KBM-7 (cell line): ENCODE measurements around the gene VPS33A.
A peak's percentile ranks its signal among the peaks of the same experiment; 100 is the strongest.

ENCODE experiments used
- DNase-seq: peaks from one replicate; pipeline ENCODE4 v3.0.0-alpha.2; 2015
- in situ Hi-C: fragments of 300-500 bp; cut with MboI; formaldehyde crosslinking; loops from 2 replicates; pipeline ENCODE4 v1.14.3; 2020; ENCODE audit warnings: low sequenced_read_pairs, low pct_unique_long_range_greater_than_20kb, mixed read lengths

The VPS33A gene

DNA sequence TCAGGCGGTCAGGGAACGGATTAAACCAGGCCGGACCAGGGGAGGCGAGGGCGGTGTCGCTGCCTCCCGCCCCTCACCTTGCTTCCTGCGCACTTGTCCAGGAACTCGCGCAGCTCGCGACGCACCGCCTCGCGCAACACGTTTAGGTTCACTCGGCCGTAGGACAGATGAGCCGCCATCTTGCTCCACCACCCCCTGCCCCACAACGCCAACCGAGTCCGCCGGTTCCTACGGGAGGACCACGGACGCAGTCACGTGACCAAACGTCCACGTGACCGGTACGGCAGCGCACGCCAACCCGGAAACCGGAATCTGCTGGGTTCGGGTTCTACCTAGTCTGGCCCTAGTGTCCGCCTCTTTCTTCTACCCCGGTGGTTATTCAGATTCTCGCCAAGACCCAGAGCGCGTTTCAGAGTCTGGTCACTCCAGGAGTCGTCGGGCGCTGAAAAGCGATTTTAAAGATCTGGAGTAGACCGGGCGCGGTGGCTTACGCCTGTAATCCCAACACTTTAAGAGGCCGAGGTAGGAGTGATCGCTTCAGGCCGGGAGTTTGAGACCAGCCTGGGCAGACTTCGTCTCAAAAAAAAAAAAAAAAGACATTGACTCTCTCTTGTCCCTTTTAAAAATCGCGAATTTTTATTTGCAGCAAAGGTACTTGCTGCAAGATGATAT, at the start of gene VPS33A:
Gene VPS33A (minus strand): TSS at position 265 of the 672 bp plus-strand sequence. CDS start 86 bp downstream, at position 179.
- in situ Hi-C loops: no loop called here
- peak; percentile 97 for DNase-seq

- in situ Hi-C loops: no loop called here
- DNase-seq: no peak
Observed at GRCh38 chr12:122312926-122313325, 46.6 kb upstream of the VPS33A start.

- DNase-seq: no peak
- in situ Hi-C loops: no loop called here
Observed at GRCh38 chr12:122311696-122312095, 45.4 kb upstream of the VPS33A start.

GRCh38 chr12:122310626-122311333, 44.5 kb upstream of the VPS33A start:
- in situ Hi-C loops: no loop called here
- DNase-seq: no peak

DNA sequence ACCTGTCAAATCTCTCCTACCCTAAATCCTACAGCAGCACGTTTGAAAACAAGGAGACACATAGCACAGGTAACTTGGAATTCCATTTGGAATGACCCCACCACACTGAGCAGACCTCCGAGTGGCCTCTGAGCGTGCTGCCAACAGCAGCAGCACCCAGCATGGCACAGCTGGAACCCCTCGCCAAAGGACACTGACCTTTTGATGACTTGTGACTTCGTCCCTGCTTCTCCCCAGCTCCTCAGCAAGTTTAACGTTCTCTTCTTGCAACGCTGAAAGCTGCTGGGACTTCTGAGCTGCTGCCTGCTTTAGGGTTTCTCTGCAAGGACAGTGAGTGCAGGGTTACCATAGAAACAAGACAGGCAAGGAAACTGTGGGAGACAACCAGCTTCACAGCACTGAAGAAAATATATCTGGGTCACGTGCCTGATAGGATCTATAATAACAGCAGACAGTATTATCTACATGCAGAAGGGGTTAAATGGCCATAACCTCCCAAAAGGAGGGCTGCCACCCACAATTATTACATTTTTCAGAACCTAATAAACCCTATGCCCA, 43.3 kb upstream of the VPS33A start:
- in situ Hi-C loops: no loop called here
- DNase-seq: no peak

GRCh38 chr12:122308811-122309210, 42.5 kb upstream of the VPS33A start:
- in situ Hi-C loops: no loop called here
- DNase-seq: no peak

DNA sequence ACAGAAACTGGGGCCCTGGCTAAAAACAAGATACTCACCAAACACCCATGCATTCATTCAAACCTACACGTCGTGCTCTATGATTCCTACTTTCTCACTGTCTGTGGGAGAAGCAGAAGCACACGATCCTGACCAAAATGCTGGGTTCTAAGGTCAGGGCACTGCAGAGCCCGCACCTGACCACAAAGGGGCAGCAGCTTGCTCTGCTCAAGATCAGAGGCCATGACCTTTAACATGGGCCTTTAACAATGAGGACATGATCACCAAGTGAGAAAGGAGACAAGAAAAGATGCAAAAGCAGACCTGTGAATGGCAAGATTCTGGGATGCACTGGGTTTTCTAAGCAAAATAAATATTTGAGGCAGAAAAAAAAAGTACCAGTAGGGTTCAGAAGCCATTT, 40.1 kb upstream of the VPS33A start:
- in situ Hi-C loops: no loop called here
- DNase-seq: no peak

- no peak for DNase-seq
Observed at GRCh38 chr12:122304924-122305323, 38.6 kb upstream of the VPS33A start.

GRCh38 chr12:122303068-122303467, 36.8 kb upstream of the VPS33A start:
- no peak for DNase-seq
- in situ Hi-C loops: no loop called here

More at GRCh38 chr12:122304924-122305323, 38.6 kb upstream of the VPS33A start:
- in situ Hi-C loops: no loop called here

- DNase-seq: no peak
- in situ Hi-C loops: no loop called here
Observed at GRCh38 chr12:122298071-122298748, 31.9 kb upstream of the VPS33A start.

DNA sequence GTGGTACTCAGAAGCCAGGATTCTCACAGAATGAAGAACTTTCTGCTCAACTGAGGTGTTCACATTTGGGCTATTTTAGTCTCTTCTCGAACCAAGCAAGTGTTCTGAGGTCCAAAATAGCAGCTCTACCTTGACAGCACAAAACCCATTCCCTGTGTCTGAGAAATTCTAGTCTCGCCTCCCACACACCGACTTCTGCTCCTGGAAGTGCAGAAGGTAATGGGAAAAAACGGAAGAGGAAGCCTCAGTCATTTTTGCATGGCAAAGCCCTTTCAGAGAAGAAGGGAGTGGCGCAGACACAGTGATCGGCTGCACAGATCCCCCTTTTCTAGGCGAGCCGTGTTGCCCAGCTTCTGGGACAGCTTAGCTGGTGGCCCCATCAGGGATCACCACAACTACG, 31.2 kb upstream of the VPS33A start:
- DNase-seq: no peak
- in situ Hi-C loops: no loop called here

DNA sequence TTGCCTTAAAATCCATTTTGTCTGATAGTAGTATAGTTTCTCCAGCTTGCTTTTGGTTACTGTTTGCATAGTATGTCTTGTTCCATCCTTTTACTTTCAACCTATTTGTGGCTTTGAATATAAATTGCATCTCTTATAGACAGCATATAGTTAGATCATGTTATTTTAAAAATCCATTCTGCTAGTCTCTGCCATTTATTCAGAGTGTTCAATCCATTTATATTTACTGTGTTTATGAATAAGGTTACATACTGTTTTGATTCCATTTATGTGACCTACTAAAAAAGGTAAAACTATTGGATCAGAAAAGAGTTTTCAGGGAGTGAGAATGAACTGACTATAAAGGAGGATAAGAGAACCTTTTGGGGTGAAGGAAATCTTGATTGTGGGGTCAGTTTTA, 29.6 kb upstream of the VPS33A start:
- in situ Hi-C loops: no loop called here
- DNase-seq: no peak

DNA sequence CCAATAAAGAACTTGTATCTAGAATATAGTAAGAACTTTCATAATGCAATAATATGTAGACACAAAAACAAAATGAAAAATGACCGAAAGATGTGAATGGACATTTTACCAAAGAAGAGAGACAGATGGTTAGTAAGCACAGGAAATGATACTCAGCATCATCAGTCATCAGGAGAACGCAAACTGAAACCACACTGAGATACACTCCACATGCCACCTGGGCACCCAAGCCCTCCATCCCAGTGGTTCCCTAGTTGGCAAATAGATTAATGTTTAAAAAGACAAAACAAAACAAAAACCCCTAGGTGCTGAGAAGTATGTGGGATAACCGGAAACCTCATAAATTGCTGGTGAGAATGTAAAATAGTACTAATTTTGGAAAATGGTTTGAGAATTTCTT, 26.8 kb upstream of the VPS33A start:
- in situ Hi-C loops: no loop called here
- no peak for DNase-seq

DNA sequence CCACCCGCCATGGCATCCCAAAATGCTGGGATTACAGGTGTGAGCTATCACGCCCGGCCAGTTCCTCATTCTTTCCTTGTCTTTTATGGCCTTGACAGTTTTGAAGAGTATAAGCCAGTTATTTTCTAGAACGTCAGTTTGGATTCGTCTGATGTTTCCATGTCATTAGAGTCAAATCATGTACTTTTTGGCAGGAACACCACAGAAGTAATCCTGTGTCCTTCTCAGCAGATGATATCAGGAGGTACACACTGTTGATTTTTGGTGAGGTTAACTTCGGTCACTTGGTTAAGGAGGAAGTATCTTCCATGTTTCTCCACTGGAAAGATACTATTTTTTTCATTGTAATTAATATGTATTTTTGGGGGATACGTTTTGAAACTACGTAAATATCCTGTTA, 25.1 kb upstream of the VPS33A start:
- in situ Hi-C loops: no loop called here

GRCh38 chr12:122283680-122284079, 17.4 kb upstream of the VPS33A start:
- no peak for DNase-seq
- in situ Hi-C loops: no loop called here

More for the DNA sequence above, 25.1 kb upstream of the VPS33A start:
- DNase-seq: no peak

GRCh38 chr12:122282061-122282460, 15.8 kb upstream of the VPS33A start:
- in situ Hi-C loops: no loop called here
- no peak for DNase-seq

DNA sequence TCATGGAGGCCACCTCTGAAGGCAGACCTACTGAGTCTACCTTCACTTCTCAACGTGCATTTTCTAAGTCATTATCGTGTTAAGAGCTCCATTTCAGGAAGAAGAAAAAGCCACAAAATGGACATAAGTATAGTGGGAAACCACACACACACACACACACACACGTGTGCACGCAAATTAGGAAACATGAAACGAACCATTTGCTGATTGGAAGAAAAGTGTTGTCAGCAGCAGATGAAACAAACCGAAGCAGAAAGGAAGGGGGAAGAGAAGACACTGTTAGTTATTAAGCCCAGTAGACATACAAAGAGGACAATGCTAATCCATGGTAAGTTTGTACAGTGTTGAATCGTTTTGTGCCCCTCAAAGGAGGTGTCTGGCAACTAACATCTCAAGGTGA, 9.9 kb upstream of the VPS33A start:
- in situ Hi-C loops: no loop called here
- peak; percentile 92 for DNase-seq

GRCh38 chr12:122275459-122275858, 9.2 kb upstream of the VPS33A start:
- in situ Hi-C loops: no loop called here
- no peak for DNase-seq

- in situ Hi-C loops: no loop called here
- no peak for DNase-seq
Observed at GRCh38 chr12:122265886-122266229, 436 bp downstream of the VPS33A start.

GRCh38 chr12:122265476-122265875, 818 bp downstream of the VPS33A start:
- in situ Hi-C loops: no loop called here
- DNase-seq: peak; percentile 15
